IMR-90 (cell line): ENCODE data around the gene OXLD1.

ENCODE experiments used
- CTCF ChIP-seq: conservative IDR thresholded peaks from 2 replicates; pipeline ENCODE4 v1.5.1; 2012; ENCODE audit warnings: mild to moderate bottlenecking, low read depth, low read length, improper control_type of control experiment
- POLR2A ChIP-seq: IDR thresholded peaks from 2 replicates; pipeline ENCODE4 v1.6.1; 2012; ENCODE audit warnings: mild to moderate bottlenecking, low read depth, low read length
- RFX5 ChIP-seq: IDR thresholded peaks from 2 replicates; pipeline ENCODE4 v1.8.0; 2012; ENCODE audit warnings: low read depth, mild to moderate bottlenecking, low read length, moderate library complexity

GRCh38 chr17:81666342-81667191, at the start of gene OXLD1, which contains the start of gene CCDC137:
- TF ChIP-seq CTCF, result no peak
- TF ChIP-seq RFX5, result no peak
- TF ChIP-seq POLR2A, result peak; percentile 81
